Inflammatory macrophage (primary cell): ENCODE measurements around the gene MCUR1.
"Not testable (repeated sequence)": the region's sequence is repeated elsewhere in the genome, so short reads cannot be mapped to it uniquely, and the experiment has no call there.

Experiments
- DNase-seq, 2 donors: peaks; one replicate each; pipeline ENCODE4 v3.0.0-alpha.2; 2020 to 2022

MCUR1 gene

GRCh38 chr6:13775466-13775865 is 38.9 kb downstream of the MCUR1 start:
- not testable (repeated sequence) for DNase-seq

- not testable (repeated sequence) for DNase-seq
Observed at GRCh38 chr6:13772358-13773030, 41.9 kb downstream of the MCUR1 start.

GRCh38 chr6:13769655-13770053 is 44.7 kb downstream of the MCUR1 start:
- peak in 1 of 2 donors; percentile 18 for DNase-seq

DNA sequence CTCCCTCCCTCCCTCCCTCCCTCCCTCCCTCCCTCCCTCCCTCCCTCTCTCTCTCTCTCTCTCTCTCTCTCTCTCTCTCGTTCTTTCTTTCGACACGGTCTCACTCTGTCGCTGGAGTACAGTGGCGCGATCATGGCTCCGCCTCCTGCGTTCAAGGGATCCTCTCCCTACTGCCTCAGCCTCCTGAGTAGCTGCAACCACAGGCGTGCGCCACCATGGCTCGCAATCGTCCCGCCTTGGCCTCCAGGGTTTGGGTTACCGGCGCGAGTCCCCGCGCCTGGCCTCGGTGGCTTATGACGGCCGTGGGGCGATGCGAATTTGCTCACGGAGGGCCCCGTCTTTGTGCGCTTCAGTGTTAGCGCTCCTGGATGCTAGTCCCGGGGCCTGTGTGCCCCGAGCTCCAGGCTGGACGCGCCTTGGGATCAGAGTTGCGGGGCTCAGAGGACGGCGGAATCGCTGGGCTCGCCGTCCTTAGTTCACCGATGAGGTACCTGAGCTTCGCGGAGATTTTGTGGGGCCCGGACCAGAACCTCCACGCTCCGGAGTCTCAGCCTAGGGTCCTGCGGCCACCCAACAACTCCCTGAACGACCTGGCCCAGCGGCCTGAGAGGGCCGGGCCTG is 45.2 kb downstream of the MCUR1 start:
- DNase-seq, result no peak

DNA sequence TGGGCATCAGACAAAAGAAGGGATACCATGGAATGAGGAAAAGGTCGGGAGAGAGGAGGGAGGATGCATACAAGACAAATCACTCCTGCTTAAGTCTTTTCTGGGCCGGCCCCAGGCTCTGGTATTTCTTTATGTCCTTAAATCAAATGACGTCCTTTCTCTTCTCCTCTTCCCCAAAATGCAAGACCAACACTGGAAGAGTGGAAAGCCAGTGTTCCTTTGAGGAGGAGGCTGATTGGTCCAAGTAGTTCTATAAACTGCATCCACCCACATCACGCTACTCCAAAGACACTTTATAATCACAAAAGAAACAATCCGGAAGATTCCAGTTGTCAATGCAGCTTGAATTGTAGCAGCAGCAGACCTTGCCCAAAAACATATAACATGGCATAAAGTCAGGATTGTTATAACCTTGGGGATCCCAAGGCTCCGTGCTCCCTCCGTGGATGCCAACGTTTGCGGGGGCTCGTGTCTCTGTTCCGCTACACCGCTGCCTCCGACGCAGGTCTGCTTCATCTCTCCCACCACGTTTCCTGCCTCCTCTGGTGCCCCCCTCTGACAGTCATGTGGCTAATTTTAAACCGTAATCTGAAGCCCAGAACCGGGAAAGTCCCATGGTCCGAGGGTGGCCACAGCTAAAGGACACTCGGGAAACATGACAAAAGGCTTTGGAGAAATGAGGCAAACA is 47.1 kb downstream of the MCUR1 start:
- DNase-seq, result peak; percentile 12 to 34

- DNase-seq, result no peak
Observed at GRCh38 chr6:13766201-13766634, 48.1 kb downstream of the MCUR1 start.

DNA sequence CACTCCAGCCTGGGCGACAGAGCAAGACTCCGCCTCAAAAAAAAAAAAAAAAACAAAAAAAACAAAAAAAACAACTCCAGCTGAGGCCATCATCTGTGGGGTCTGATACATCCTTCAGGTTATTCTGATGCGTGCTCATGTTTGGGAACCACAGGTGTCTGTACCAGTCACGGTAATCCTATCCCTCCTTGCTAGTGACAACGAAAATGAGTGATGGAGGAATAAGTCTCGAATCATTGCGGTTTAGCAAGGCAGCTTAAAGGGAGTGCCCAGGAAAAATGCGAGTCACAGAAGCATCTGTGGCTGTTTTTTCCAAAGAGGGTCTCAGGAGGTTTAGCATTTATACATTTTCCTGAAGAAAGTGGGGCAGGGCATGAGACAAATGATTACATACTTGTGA is 48.8 kb downstream of the MCUR1 start:
- no peak for DNase-seq

- no peak for DNase-seq
Observed at GRCh38 chr6:13764996-13765395, 49.4 kb downstream of the MCUR1 start.

GRCh38 chr6:13763740-13764381 is 50.5 kb downstream of the MCUR1 start:
- DNase-seq, result peak; percentile 34 to 61

DNA sequence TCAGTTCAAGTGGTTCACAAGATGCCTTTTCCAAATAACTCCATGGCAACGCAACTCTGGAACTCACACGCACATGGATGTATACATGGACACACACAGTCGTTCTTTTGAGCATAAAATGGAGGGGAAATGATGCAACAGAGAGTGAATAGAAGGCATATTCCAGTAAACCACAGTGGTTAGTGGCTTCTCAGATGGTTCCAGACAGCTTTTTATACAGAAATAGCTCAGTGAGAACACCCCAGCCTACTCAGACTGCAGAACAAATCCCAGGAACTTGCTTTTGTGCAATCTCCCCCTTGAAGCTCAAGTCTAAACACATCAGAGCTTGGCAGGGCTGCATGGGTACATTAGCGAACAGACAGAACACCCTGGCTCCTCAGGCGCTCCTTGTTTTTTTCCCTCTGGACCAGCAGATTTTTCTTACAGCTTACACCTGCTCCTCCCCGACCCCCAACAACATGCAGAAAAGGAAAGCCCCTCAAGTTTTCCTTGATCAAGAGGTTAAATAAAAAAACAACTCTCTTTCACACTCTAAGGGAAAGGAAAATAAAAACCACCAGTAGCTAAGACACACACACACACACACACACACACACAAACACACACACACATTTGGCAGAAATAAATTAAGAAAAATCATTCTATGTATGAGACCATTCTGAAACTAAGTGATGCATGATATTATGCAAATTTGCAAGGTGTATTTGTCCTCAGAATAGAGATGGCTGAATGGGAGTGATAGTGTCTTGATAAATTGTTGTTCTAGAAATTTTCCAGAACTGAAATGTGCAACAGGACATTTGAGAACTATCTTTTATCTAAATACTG is 51.5 kb downstream of the MCUR1 start:
- peak; percentile 74 to 77 for DNase-seq

- no peak for DNase-seq
Observed at GRCh38 chr6:13761361-13762036, 52.9 kb downstream of the MCUR1 start.

DNA sequence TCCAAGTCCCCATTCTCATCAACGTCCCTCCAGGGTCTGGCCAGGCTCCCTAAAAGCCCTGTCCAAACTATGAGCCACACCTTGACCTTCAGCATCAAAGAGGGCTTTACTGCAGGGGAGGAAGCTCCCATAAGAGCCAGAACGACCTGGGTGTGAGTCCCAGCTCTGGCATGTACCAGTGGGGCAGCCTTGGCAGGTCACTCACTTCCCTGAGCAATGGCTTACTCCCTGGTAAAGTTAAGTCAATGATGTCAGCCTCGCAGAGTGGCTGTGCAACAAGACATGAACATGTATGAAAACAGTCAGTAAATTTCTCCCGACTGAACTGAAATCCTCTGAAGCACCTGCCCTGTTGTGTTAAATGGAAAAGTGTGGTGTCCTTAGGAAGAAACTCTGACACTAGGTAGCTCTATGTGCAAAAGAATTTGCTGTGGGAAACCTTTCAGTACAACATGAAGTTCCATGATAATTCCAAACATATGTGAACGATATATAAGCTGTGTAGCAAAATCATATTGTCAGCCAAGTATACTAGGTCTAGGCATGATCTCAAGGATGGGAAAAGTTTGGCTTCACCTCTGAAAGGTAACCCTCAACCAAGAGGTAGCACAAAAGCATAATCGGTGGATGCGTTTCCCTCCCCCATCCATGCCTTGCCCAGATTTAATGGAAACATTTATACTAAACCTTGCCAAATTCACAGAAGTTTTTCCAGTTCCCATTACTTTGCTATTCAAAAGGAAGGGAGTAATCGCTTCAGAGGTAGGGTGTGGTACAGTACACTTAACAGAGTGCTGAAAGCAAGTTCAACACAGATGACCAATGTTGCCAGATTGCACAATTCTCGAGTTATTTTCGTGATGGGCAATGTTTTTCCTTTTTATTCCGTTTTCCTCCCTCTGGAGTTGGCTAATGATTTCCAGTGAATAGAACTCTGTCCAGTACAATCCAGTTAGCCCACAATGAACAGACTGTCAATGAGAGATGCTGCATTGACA is 53.8 kb downstream of the MCUR1 start:
- DNase-seq, result peak; percentile 28 to 66

GRCh38 chr6:13759025-13759424 is 55.3 kb downstream of the MCUR1 start:
- DNase-seq, result no peak

GRCh38 chr6:13754644-13755043 is 59.7 kb downstream of the MCUR1 start:
- no peak for DNase-seq

- DNase-seq, result no peak
Observed at GRCh38 chr6:13743736-13744127, 70.6 kb downstream of the MCUR1 start.

GRCh38 chr6:13742961-13743735 is 71.2 kb downstream of the MCUR1 start:
- no peak for DNase-seq

DNA sequence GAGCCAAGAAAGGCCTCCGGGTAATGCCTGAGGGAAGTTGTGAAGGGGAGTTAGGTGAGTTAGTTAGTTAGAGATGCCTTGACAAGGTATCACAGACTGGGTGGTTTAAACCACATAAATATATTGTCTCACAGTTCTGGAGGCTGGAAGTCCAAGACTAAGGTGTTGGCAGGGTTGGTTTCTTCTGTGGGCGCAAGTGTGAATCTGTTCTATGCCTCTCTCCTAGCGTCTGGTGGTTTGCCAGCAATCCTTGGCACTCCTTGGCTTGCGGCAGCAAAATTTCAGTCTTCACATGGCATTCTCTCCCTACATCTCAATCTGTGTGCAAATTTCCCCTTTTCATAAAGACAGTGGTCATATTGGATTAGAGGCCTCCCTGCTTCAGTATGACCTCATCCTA is 73.0 kb downstream of the MCUR1 start:
- no peak for DNase-seq
